ENCODE measurements around the gene LIMS2.

- TF ChIP-seq CTCF (IDR thresholded peaks at IDR 0.05; ENCODE audit: low read depth, low read length) (no peak), EZH2phosphoT487 (IDR thresholded peaks at IDR 0.05; ENCODE audit: low read depth) (no peak)
Observed at GRCh38 chr2:127620866-127621265, 54.5 kb downstream of the LIMS2 start.

All from OCI-LY3 (cell line).